KOPT-K1 (cell line): ENCODE results near the gene JAKMIP1.

Source experiments
- H3K27ac ChIP-seq: fragments of 200-600 bp; sonication (generic); 2 replicates; pipeline ENCODE4 v1.5.1; 2016; ENCODE audit warnings: antibody characterized with exemption, mild to moderate bottlenecking, low read depth, low read length; ENCODE audit not compliant: poor library complexity, severe bottlenecking
- H3K36me3 ChIP-seq: fragments of 200-600 bp; sonication (generic); 2 replicates; pipeline ENCODE4 v1.5.1; 2017; ENCODE audit warnings: antibody characterized with exemption, mild to moderate bottlenecking, low read length, moderate library complexity; ENCODE audit not compliant: insufficient read depth
- H3K9me3 ChIP-seq: fragments of 200-600 bp; sonication (generic); 2 replicates; pipeline ENCODE4 v1.5.1; 2017; ENCODE audit warnings: antibody characterized with exemption, low read length, mild to moderate bottlenecking; ENCODE audit not compliant: insufficient read depth, poor library complexity, severe bottlenecking

The JAKMIP1 gene

GRCh38 chr4:6085691-6086628, 114.4 kb downstream of the JAKMIP1 start:
- H3K9me3 ChIP-seq: no peaks in the 10 kb centered on the region
- H3K27ac ChIP-seq: no peak overlapping the region

GRCh38 chr4:6085028-6085690, 115.2 kb downstream of the JAKMIP1 start:
- Histone ChIP-seq H3K27ac (no peak overlapping the region), H3K9me3 (no peaks in the 10 kb centered on the region), H3K36me3 (peaks cover 86% of the 10 kb centered on the region)

More at GRCh38 chr4:6085691-6086628, 114.4 kb downstream of the JAKMIP1 start:
- peaks cover 81% of the 10 kb centered on the region for H3K36me3 ChIP-seq

- no peak overlapping the region for H3K27ac ChIP-seq
- H3K36me3 ChIP-seq: peaks cover 92% of the 10 kb centered on the region
- H3K9me3 ChIP-seq: no peaks in the 10 kb centered on the region
These were observed 120.4 kb downstream of the JAKMIP1 start for GRCh38 chr4:6079965-6080364.

GRCh38 chr4:6078560-6078959, 121.8 kb downstream of the JAKMIP1 start:
- H3K36me3 ChIP-seq: peaks cover 93% of the 10 kb centered on the region
- H3K27ac ChIP-seq: no peak overlapping the region

GRCh38 chr4:6076391-6076790, 124.0 kb downstream of the JAKMIP1 start:
- H3K36me3 ChIP-seq: peaks cover 93% of the 10 kb centered on the region
- no peaks in the 10 kb centered on the region for H3K9me3 ChIP-seq
- no peak overlapping the region for H3K27ac ChIP-seq

More at GRCh38 chr4:6078560-6078959, 121.8 kb downstream of the JAKMIP1 start:
- H3K9me3 ChIP-seq: no peaks in the 10 kb centered on the region

GRCh38 chr4:6074758-6075157, 125.6 kb downstream of the JAKMIP1 start:
- Histone ChIP-seq H3K36me3 (peaks cover 93% of the 10 kb centered on the region), H3K27ac (no peak overlapping the region), H3K9me3 (no peaks in the 10 kb centered on the region)

- no peak overlapping the region for H3K27ac ChIP-seq
- H3K9me3 ChIP-seq: no peaks in the 10 kb centered on the region
- peaks cover 81% of the 10 kb centered on the region for H3K36me3 ChIP-seq
These were observed 128.2 kb downstream of the JAKMIP1 start for GRCh38 chr4:6071959-6072720.

GRCh38 chr4:6071191-6071958, 129.0 kb downstream of the JAKMIP1 start:
- H3K36me3 ChIP-seq: peaks cover 82% of the 10 kb centered on the region
- H3K27ac ChIP-seq: no peak overlapping the region
- H3K9me3 ChIP-seq: no peaks in the 10 kb centered on the region

- Histone ChIP-seq H3K9me3 (no peaks in the 10 kb centered on the region), H3K27ac (no peak overlapping the region), H3K36me3 (peaks cover 88% of the 10 kb centered on the region)
These were observed 130.3 kb downstream of the JAKMIP1 start for GRCh38 chr4:6069845-6070709.

GRCh38 chr4:6068986-6069385, 131.4 kb downstream of the JAKMIP1 start:
- no peak overlapping the region for H3K27ac ChIP-seq

GRCh38 chr4:6065934-6066590, 134.3 kb downstream of the JAKMIP1 start:
- peaks cover 12% of the 10 kb centered on the region for H3K9me3 ChIP-seq
- no peak overlapping the region for H3K27ac ChIP-seq
- peaks cover 88% of the 10 kb centered on the region for H3K36me3 ChIP-seq

More at GRCh38 chr4:6068986-6069385, 131.4 kb downstream of the JAKMIP1 start:
- peaks cover 88% of the 10 kb centered on the region for H3K36me3 ChIP-seq
- H3K9me3 ChIP-seq: no peaks in the 10 kb centered on the region

GRCh38 chr4:6065166-6065565, 135.2 kb downstream of the JAKMIP1 start:
- peaks cover 21% of the 10 kb centered on the region for H3K9me3 ChIP-seq
- H3K27ac ChIP-seq: no peak overlapping the region
- H3K36me3 ChIP-seq: peaks cover 88% of the 10 kb centered on the region

GRCh38 chr4:6064383-6064782, 136.0 kb downstream of the JAKMIP1 start:
- Histone ChIP-seq H3K9me3 (peaks cover 29% of the 10 kb centered on the region), H3K36me3 (peaks cover 88% of the 10 kb centered on the region), H3K27ac (no peak overlapping the region)
